HG02610 (cell line): ENCODE measurements around the gene C1QTNF6.
"Not testable (repeated sequence)": the region's sequence is repeated elsewhere in the genome, so short reads cannot be mapped to it uniquely, and the experiment has no call there.

Source experiments
- ATAC-seq: cut with Tn5 transposase; IDR thresholded peaks from one replicate; pipeline ENCODE4 v1.9.1; 2021; ENCODE audit warnings: mild to moderate bottlenecking, moderate library complexity; ENCODE audit not compliant: unreplicated experiment

The C1QTNF6 gene

DNA sequence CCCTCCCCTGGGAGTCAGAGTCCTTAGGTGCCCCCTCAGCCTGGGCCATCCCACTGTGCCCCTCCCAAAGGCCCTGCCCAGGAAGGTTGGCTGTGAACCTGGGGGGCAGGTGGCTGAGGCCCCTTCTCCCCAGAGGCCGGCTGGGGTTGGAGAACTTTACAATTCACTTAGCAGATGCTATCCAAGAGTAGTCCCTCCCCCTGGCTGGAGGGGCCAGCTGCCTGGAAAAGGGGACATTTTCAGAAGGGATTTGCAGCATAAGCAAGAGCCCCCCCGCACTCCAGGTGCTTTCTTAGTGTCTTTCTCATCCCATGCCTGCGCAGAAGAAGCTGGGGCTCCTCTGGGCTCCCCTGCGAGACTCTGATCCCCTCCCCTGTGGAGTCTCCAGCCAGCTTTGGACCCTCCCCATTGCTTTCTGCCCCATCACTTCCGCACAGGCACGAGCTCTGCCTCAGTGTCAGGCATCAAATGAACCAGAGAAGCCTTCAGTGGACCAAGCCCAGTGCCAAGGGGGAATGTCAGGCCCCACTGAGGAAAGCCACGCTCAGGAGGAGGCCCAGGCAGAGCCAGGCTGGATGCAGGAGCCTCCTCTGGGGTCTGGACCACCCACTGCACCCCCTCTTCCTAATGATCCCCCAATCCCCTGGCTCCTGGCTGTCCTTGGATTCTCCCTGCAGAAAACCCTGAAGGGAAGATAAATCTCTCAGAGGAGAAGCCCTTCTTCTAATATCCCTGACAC lies 20.5 kb upstream of the C1QTNF6 start:
- ATAC-seq = no peak

DNA sequence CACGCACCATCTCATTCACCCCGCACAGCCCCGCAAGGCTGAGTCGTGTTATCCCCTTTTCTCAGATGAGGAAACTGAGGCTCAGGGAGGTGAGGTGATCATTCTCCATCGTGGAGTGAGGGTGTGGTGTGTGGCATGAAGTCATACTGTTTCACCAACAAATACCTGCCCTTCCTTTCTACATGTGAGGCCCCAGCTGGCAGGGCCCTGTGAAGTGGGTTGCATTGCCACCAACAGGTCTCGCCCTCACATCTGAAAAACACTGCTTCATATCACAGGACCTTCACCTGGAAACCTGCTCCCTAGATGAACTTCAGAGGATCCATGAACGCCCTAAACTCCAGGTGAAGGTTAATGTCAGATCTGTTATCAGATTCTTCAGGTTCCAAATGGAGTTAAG lies 19.9 kb upstream of the C1QTNF6 start:
- no peak for ATAC-seq

DNA sequence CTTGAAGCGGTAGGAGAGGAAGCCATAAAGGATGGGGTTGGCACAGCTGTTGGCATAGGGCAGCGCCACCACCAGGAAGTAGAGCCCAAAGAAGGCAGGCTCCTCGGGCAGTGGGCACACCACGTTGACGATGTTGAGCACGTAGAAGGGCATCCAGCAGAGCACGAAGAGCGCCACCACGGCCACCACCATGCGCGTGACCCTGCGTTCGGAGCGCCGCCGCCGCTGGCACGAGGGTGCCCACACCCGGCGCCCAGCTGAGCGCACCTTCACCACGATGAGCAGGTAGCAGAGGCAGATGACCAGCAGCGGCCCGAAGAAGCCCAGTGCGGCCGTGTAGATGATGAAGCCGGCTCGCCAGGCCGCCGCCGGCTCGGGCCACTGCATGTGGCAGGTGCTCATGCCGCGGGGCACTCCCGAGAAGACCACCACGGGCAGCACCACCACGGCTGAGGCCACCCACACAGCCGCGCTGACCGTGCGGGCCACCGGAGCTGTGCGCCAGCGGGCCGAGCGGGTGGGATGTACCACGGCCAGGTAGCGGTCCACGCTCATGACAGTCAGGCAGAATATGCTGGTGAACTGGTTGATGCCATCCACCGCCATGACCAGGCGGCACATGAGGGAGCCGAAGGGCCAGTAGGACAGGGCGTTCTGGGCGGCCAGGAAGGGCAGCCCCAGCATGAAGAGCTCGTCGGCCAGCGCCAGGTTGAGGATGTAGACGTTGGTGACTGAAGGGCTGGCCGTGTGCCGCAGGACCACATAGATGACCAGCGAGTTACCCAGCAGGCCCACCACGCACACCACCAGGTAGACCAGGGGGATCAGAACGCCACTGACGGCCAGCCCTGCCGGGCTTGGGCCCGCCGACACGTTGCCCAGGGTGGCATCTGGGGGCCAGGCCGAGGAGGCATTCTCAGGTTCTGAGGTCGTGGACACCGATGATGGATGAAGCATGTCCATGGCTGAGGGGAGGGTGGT lies 19.1 kb upstream of the C1QTNF6 start:
- no peak for ATAC-seq

DNA sequence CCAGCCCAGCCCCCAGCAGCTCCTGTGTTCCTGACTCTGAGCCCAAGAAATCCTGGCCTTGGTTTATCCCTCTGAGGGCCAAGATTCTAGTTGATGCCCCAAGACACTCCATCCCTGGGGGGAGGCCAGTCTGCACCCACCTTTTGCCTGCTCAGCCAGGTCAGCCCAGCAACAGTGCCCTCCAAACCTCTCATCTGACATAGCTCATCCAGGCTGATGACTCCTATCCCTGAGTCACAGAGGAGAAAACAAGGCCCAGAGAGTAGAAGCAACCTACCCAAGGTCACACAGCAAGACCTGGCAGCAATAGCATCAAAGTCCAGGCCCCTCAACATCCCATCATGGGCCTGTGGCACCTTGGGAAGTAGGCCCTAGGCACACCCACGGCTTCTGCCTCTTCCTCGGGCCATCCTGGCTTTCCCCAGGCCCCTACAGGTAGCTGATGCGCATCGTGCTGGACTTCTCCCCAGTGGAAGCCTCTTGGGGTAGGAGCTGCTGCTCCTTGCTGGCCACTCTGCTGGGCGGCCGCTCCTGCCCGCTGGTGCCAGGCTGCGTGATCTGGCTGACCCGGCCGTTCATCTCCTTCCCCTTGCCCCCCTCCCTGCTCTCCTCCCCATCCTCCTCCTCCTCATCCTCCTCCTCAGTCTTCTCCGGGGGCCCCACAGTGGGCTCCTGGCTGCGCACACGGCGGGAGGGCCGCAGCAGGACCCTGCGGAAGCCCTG lies 18.2 kb upstream of the C1QTNF6 start:
- ATAC-seq = no peak

- ATAC-seq = no peak
These were observed 17.0 kb upstream of the C1QTNF6 start for GRCh38 chr22:37205046-37205445.

- no peak for ATAC-seq
These were observed 16.1 kb upstream of the C1QTNF6 start for GRCh38 chr22:37204045-37204655.

- no peak for ATAC-seq
These were observed 15.5 kb upstream of the C1QTNF6 start for GRCh38 chr22:37203354-37204044.

GRCh38 chr22:37202716-37203115 lies 14.7 kb upstream of the C1QTNF6 start:
- ATAC-seq = no peak

GRCh38 chr22:37202001-37202555 lies 14.0 kb upstream of the C1QTNF6 start:
- no peak for ATAC-seq

- ATAC-seq = not testable (repeated sequence)
These were observed 13.4 kb upstream of the C1QTNF6 start for GRCh38 chr22:37201443-37201820.

- ATAC-seq = no peak
These were observed 11.7 kb upstream of the C1QTNF6 start for GRCh38 chr22:37199760-37200108.

DNA sequence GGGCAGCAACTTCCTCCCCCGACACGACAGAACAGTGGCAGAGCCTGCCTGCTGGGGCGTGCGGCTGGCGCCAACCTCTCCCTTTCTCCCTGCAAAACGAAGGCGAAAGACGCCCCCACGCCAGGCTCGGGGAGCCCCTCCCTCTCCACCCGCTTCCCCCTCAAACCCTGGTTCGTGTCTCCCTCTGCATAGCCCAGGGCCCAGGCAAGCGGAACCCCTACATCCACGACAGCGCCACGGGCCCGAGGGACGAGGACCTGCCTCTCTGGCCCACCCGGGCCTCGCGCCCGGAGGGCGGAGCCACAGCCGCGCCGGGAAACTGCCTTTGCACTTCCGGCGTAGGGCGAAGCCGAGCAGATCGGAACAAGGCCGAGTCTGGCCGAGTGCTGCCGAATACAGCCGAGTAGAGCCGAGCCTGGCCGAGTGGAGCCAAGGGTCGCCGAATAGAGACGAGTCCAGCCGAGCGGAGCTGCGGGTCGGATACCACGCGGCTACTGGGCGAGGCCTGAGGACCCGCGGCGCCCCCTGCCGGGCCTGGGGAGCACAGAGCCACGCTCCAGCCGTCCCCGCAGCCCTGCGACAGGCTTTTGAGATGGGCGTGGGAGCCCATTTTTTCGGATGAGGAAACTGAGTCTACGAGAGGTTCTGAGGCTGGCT lies 11.2 kb upstream of the C1QTNF6 start:
- peak; percentile 89 for ATAC-seq

- no peak for ATAC-seq
These were observed 10.4 kb upstream of the C1QTNF6 start for GRCh38 chr22:37198258-37199102.

DNA sequence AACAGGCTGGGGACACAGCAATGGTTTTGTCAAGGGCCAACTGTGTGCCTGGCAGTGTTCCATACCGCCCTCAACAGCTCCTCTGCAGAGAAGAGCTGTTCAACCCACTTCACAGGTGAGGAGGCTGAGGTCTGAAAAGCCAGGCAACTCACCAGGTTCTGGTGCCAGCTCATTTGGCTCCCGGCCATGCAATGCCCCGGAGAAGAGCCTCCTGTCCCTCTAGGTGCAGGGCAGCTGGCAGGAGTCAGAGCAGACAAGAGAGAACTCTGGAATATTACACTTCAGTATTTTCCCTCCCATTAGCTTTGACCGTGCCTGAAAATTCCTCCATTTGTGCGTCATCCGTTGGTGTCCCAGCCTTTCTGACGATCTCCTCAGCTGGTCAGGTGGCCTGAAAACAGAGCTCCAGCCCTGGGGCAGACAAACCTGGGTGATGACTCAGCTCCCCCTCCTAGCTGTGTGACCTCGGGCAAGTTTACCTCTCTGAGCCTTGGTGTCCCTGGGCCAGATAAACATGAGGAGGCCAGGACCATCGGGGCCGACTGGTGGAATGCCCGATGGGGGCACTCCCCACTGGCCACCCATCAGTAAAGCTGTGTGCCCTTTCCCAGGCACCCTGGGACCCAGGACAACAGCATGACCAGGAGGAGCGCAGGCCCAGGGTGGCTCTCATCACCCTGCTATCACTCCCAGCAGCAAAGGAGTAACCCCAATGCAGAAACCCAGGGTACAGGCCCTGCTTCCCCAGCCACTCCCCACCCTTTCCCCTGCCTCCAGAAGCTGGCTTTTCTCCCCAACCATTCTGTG lies 9.6 kb upstream of the C1QTNF6 start:
- ATAC-seq = no peak

- ATAC-seq = no peak
These were observed 8.7 kb upstream of the C1QTNF6 start for GRCh38 chr22:37196539-37197450.

DNA sequence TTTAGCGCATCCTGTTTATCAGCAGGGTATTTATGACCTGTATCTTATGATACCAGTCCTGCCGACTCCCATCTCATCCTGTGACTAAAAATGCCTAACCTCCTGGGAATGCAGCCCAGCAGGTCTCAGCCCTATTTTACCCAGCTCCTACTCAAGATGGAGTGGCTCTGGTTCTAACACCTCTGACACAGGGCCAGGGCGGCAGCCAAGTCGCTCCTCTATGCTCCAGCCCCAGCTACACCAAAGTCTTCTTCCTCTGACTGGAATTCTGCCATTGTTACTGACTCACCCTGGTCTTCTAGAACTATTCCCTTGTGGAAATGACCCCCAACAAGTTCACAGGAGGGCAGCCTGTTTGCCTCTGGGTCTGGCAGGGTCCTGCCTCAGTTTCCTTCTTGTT lies 7.9 kb upstream of the C1QTNF6 start:
- ATAC-seq = no peak

GRCh38 chr22:37194750-37195149 lies 6.7 kb upstream of the C1QTNF6 start:
- no peak for ATAC-seq
